ENCODE measurements around the gene RBM5.

The RBM5 gene

DNA sequence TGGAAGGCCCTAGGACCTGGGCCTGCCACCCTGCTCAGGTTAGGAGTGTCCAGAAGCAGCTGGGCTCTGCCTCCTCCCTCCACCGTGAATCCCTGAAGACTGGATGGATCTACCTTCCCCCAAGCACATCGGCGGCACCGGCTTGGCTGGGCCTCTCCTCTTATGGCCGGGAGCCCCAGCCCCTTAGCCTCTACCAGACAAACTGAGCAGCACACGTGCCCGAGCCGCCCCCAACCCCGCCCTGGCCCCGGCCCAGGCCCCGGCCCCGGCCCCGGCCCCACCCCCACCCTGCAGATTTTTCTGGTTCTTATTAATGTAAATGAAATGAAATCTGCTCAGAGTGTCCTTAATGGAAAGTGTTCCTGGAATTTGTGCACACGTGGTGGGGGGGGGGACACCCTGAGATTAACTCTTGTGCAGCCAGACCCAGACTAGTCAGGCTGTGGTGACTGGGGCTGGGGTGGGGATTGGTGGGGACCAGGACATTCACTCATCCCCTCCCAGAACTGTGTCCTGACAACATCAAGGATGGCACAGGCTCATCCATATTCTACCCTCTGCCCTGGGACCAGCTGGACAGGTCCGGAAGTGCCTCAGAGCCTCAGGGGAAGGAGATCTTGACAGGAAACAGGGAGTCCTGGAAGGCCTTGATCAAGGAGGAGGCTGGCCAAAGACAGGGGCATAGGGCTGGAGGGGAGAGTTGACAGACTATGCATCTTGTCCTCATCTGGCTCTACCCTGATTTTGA is 35.5 kb downstream of the RBM5 start:
- no peak overlapping the region for H3K4me3 ChIP-seq (ENCODE audit: control insufficient read depth, low read depth, low read length)
- no peak for DNase-seq (ENCODE audit: low read depth)
- TF ChIP-seq, protein P1, sequence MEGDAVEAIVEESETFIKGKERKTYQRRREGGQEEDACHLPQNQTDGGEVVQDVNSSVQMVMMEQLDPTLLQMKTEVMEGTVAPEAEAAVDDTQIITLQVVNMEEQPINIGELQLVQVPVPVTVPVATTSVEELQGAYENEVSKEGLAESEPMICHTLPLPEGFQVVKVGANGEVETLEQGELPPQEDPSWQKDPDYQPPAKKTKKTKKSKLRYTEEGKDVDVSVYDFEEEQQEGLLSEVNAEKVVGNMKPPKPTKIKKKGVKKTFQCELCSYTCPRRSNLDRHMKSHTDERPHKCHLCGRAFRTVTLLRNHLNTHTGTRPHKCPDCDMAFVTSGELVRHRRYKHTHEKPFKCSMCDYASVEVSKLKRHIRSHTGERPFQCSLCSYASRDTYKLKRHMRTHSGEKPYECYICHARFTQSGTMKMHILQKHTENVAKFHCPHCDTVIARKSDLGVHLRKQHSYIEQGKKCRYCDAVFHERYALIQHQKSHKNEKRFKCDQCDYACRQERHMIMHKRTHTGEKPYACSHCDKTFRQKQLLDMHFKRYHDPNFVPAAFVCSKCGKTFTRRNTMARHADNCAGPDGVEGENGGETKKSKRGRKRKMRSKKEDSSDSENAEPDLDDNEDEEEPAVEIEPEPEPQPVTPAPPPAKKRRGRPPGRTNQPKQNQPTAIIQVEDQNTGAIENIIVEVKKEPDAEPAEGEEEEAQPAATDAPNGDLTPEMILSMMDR (conservative IDR thresholded peaks at IDR 0.05; ENCODE audit: control insufficient read depth, insufficient read depth, low read depth, low read length): no peak

DNA sequence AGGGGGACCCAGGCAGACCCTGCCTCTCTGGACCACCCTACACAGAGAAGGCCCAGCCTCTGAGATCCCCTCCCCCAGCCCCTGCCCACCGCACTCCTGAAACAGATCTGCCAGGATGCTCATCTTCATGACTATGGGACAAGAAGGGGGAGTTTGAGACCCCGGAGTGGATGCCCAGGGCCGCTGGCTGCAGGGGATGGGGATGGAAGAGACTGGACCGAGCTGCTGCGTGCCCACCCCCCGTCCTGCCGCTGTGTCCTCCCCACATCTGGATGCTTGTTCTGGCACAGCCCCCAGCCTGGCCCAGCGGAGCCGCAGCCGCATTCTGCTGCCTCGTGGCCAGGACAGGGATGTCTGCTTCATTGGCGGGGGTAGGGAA is 36.1 kb downstream of the RBM5 start:
- H3K4me3 ChIP-seq (ENCODE audit: control insufficient read depth, low read depth, low read length): no peak overlapping the region
- DNase-seq (ENCODE audit: low read depth): no peak
- TF ChIP-seq, protein P1 (conservative IDR thresholded peaks at IDR 0.05; ENCODE audit: control insufficient read depth, insufficient read depth, low read depth, low read length): no peak

DNA sequence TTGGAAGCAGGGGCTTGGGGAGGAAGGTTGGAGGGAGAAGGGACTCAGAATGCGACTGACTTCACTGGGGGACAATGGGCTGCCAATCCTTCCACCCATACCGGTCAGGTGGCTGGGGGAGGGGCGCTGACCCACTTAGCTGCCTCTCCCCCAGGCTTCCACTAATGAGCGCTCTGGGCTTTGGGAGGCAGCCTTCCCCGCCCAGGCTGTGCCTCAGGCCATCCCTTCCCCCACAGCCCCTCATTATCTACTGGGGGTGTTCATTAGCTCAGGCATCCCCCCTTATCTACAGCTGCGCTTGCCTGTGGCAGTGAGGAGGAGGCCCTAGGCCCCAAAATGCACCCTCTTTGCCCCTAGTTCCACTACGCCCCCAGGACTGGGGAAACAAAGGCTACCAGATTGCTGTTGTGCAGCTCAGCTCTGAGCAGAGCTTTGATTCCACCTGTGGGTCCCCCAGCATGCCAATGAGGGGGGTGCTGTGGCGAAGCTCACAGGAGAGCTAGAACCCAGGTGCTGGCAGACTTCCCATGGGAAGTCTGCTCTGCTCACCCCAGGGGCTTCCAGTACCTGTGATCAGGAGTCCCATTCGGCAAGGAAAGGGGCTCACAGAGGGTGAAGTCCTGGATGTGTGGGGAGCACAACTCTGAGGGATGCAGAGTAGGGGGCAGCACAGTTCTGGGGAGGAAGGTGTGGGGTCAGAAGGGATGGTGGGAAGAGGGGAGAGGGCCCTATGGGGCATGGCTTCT is 37.0 kb downstream of the RBM5 start:
- TF ChIP-seq, protein P1 (conservative IDR thresholded peaks at IDR 0.05; ENCODE audit: control insufficient read depth, insufficient read depth, low read depth, low read length): no peak
- no peak for DNase-seq (ENCODE audit: low read depth)
- H3K4me3 ChIP-seq (ENCODE audit: control insufficient read depth, low read depth, low read length): no peak overlapping the region

DNA sequence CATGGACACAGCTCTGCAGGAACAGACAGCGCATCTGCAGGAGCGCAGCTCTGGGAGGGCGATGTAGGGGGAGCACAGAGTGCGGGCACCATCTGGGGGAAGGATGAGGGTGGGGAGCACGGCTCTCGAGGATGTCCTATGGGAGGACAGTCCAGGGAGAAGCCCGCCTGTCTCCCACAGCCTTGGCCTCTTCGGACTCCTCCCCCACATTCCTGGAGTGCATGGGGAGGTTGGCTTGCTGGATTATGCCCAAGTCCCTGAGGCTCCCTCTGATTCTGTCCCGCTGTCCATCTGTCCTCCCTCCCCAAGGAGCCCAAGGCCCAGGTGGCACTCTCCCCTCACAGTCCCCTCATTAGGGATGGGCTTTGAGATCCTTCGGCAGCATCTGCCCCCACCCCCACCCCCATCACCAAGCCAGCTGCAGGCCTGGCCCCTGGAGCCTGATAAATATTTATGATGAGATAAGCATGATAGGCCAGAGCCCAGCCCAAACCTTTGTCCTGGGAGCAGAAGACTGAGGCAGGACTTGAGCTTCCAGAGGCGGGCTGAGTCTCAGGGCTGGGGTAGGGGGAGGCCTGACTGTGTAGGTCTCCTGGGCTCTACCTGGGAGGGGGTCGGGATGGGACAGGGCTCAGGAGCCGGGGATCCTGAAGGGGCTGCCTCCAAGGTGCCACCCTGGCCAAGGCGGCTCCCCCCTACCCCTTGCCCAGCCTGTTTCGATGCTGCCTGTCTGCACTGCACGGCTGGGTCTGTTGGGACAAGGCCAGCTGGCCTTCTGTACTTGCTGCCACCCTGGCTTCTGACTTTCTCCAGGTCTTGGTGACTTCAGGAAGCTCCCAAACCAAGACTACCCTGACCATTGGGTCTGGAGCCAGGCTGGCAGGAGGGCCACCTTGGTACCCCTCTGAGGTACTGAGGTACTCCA is 37.8 kb downstream of the RBM5 start:
- DNase-seq (ENCODE audit: low read depth): no peak
- TF ChIP-seq, protein P1 (conservative IDR thresholded peaks at IDR 0.05; ENCODE audit: control insufficient read depth, insufficient read depth, low read depth, low read length): no peak
- no peak overlapping the region for H3K4me3 ChIP-seq (ENCODE audit: control insufficient read depth, low read depth, low read length)

DNA sequence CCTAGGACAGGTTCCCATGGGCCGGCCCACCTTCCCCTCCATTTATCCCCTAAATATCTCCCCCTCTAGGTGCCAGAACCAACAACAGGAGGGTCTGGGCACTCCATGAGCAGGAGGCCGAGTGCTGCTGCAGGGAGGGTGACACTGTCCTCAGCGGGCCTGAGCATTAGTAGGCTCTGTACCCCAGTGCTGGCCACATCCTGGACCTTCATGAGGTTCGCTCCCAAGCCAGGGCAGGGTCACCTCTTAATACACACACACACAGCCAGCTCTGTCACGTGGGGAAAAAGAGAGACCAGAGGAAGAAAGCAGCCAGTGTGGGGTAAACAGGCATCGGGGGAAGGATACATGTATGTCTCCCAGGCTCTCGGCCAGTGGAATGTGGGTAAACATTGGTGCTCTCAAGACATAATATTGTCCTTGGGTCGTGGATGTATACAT is 38.6 kb downstream of the RBM5 start:
- no peak overlapping the region for H3K4me3 ChIP-seq (ENCODE audit: control insufficient read depth, low read depth, low read length)
- TF ChIP-seq, protein P1 (conservative IDR thresholded peaks at IDR 0.05; ENCODE audit: control insufficient read depth, insufficient read depth, low read depth, low read length): no peak
- no peak for DNase-seq (ENCODE audit: low read depth)

DNA sequence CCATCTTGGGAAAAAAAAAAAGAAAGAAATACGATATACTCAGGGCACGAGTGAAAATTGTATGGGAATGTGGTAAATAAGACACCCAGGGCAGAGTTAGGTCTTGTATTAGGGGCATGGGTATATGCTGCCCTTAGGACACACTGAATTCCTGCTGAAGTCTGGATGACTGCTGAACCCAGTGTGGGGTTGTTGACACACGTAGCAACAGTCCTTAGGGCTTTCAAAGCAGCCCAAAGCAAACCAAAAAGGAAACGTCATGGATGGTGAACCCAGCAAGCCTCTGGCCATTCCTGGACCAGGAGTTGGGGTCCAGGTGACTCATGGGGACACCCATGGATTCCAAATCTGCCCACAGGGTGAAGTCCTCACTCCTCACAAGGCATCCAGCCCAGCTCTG is 39.3 kb downstream of the RBM5 start:
- no peak for DNase-seq (ENCODE audit: low read depth)
- no peak overlapping the region for H3K4me3 ChIP-seq (ENCODE audit: control insufficient read depth, low read depth, low read length)
- TF ChIP-seq, protein P1 (conservative IDR thresholded peaks at IDR 0.05; ENCODE audit: control insufficient read depth, insufficient read depth, low read depth, low read length): no peak
